GM19193 (cell line): ENCODE data around the gene FRMD8.

Experiments used
- POLR2A ChIP-seq: IDR thresholded peaks from 4 replicates; pipeline ENCODE4 v1.6.1; 2011; ENCODE audit not compliant: insufficient read depth, insufficient read length; ENCODE audit errors: extremely low read depth

Gene FRMD8

GRCh38 chr11:65422633-65423515 is 36.4 kb downstream of the FRMD8 start, which contains the start of gene NEAT1:
Gene NEAT1, plus strand, starts transcription at chr11:65422798.
- peak; percentile 100 for TF ChIP-seq POLR2A

- no peak for TF ChIP-seq POLR2A
Observed at GRCh38 chr11:65423516-65424204, 37.2 kb downstream of the FRMD8 start.

- peak; percentile 71 for TF ChIP-seq POLR2A
Observed at GRCh38 chr11:65424205-65425104, 38.0 kb downstream of the FRMD8 start.

- TF ChIP-seq POLR2A: peak; percentile 68
Observed at GRCh38 chr11:65425105-65425970, 38.9 kb downstream of the FRMD8 start.

- TF ChIP-seq POLR2A: no peak
Observed at GRCh38 chr11:65425971-65426838, 39.8 kb downstream of the FRMD8 start.

GRCh38 chr11:65426839-65427690 is 40.6 kb downstream of the FRMD8 start:
- peak; percentile 90 for TF ChIP-seq POLR2A

GRCh38 chr11:65427691-65428577 is 41.5 kb downstream of the FRMD8 start:
- no peak for TF ChIP-seq POLR2A

- peak; percentile 54 for TF ChIP-seq POLR2A
Observed at GRCh38 chr11:65428578-65429067, 42.2 kb downstream of the FRMD8 start.

- TF ChIP-seq POLR2A: peak; percentile 40
Observed at GRCh38 chr11:65429068-65429681, 42.7 kb downstream of the FRMD8 start.

- no peak for TF ChIP-seq POLR2A
Observed at GRCh38 chr11:65429724-65430405, 43.4 kb downstream of the FRMD8 start.
